Thyroid gland (tissue), 4 donors: ENCODE results near the gene COX19.

Experiments
- CTCF ChIP-seq, 6 experiments: fragments of 200-600 bp in 3 of 6; fragments of 450-650 bp in 3 of 6; sonication (generic) in 3 of 6; IDR thresholded peaks; one replicate each; pipeline ENCODE4 v1.5.1; 2016 to 2019; ENCODE audit warnings: antibody characterized with exemption in 6 of 6, mild to moderate bottlenecking in 2 of 6, inconsistent platforms in 1 of 6, moderate library complexity in 1 of 6
- POLR2A ChIP-seq, 2 donors: fragments of 450-650 bp; IDR thresholded peaks; one replicate each; pipeline ENCODE4 v1.6.1; 2017; ENCODE audit warnings: antibody characterized with exemption in 2 of 2, mild to moderate bottlenecking in 2 of 2, moderate library complexity in 1 of 2

- TF ChIP-seq CTCF (IDR thresholded peaks at IDR 0.05) = no peak
- TF ChIP-seq POLR2A (IDR thresholded peaks at IDR 0.05) = no peak
Observed at GRCh38 chr7:921071-921461, 54.3 kb downstream of the COX19 start.
